HepG2 (cell line): ENCODE results near the gene CBX2. TPM values are rescaled to one million over a fixed set of nuclear protein-coding genes. Genes with fewer than 3 reads are reported as not detected.

Source experiments
- JDP2 ChIP-seq: sonication (generic); formaldehyde crosslinking; IDR thresholded peaks from 2 replicates; pipeline ENCODE4 v1.8.1; 2022; ENCODE audit warnings: missing genetic modification reagents, borderline replicate concordance
- SIX4 ChIP-seq: sonication (generic); formaldehyde crosslinking; IDR thresholded peaks from 2 replicates; pipeline ENCODE4 v1.4.0; 2020; ENCODE audit warnings: missing genetic modification reagents
- SMAD3 ChIP-seq: sonication (generic); formaldehyde crosslinking; IDR thresholded peaks from 2 replicates; pipeline ENCODE4 v1.4.0; 2020; ENCODE audit warnings: missing genetic modification reagents
- SNAPC2 ChIP-seq: sonication (generic); formaldehyde crosslinking; IDR thresholded peaks from 2 replicates; pipeline ENCODE4 v1.8.1; 2022; ENCODE audit warnings: mild to moderate bottlenecking, missing genetic modification reagents
- YEATS2 ChIP-seq: sonication (generic); formaldehyde crosslinking; IDR thresholded peaks from 2 replicates; pipeline ENCODE4 v1.4.0; 2020; ENCODE audit warnings: missing genetic modification reagents, borderline replicate concordance
- ZNF235 ChIP-seq: sonication (generic); formaldehyde crosslinking; IDR thresholded peaks from 2 replicates; pipeline ENCODE4 v1.8.1; 2023; ENCODE audit warnings: mild to moderate bottlenecking, missing genetic modification reagents, borderline replicate concordance
- ZNF251 ChIP-seq: sonication (generic); formaldehyde crosslinking; IDR thresholded peaks from 2 replicates; pipeline ENCODE4 v1.9.0; 2021; ENCODE audit warnings: mild to moderate bottlenecking, missing genetic modification reagents
- ZNF431 ChIP-seq: sonication (generic); formaldehyde crosslinking; IDR thresholded peaks from 2 replicates; pipeline ENCODE4 v1.9.0; 2022; ENCODE audit warnings: missing genetic modification reagents, low read depth, mild to moderate bottlenecking, borderline replicate concordance
- ZNF672 ChIP-seq: sonication (generic); formaldehyde crosslinking; IDR thresholded peaks from 2 replicates; pipeline ENCODE4 v1.8.1; 2022; ENCODE audit warnings: missing genetic modification reagents
- ZSCAN29 ChIP-seq: sonication (generic); formaldehyde crosslinking; conservative IDR thresholded peaks from 2 replicates; pipeline ENCODE4 v1.4.0; 2020; ENCODE audit warnings: mild to moderate bottlenecking, missing genetic modification reagents
- polyA plus RNA-seq, 8 experiments: library from polyadenylated mRNA; depleted of rRNA in 3 of 8; stranded (reverse) in 7 of 8; unstranded in 1 of 8; fragments of >200 nt; fragmentation: Illumina TruSeq in 4 of 8; extraction: Trizol in 4 of 8; gene quantifications; 2 replicates each; pipeline versions ENCODE4 v1.2.1 to v1.2.3, GENCODE V29; 2011 to 2016; ENCODE audit warnings: low read depth in 4 of 8, missing spikeins in 1 of 8, mixed read lengths in 1 of 8; ENCODE audit not compliant: insufficient read depth in 1 of 8
- total RNA-seq, 5 experiments: library from RNA; depleted of rRNA; stranded (reverse); fragments of >200 nt; fragmentation: Illumina TruSeq; extraction: Trizol; gene quantifications; 2 replicates each; pipeline ENCODE4 v1.2.3, GENCODE V29; 2016; ENCODE audit warnings: low read depth in 1 of 5
- TF ChIP-seq, protein P1 (sequence below): sonication (generic); formaldehyde crosslinking; IDR thresholded peaks from 2 replicates; pipeline ENCODE4 v1.8.1; 2023; ENCODE audit warnings: mild to moderate bottlenecking, moderate library complexity, missing genetic modification reagents
- TF ChIP-seq, protein P2 (sequence below): sonication (generic); formaldehyde crosslinking; IDR thresholded peaks from 2 replicates; pipeline ENCODE4 v1.5.1; 2020; ENCODE audit warnings: mild to moderate bottlenecking, missing genetic modification reagents, moderate library complexity
- TF ChIP-seq, protein P3 (sequence below): sonication (generic); formaldehyde crosslinking; IDR thresholded peaks from 2 replicates; pipeline ENCODE4 v1.5.1; 2020; ENCODE audit warnings: missing genetic modification reagents, mild to moderate bottlenecking, borderline replicate concordance

The CBX2 gene
- total and polyA plus RNA-seq, 2 of the 13 experiments (the other 11 are each of a cell fraction or from before 2014, with no cell fraction given) = 14.5 to 31.1 TPM

DNA sequence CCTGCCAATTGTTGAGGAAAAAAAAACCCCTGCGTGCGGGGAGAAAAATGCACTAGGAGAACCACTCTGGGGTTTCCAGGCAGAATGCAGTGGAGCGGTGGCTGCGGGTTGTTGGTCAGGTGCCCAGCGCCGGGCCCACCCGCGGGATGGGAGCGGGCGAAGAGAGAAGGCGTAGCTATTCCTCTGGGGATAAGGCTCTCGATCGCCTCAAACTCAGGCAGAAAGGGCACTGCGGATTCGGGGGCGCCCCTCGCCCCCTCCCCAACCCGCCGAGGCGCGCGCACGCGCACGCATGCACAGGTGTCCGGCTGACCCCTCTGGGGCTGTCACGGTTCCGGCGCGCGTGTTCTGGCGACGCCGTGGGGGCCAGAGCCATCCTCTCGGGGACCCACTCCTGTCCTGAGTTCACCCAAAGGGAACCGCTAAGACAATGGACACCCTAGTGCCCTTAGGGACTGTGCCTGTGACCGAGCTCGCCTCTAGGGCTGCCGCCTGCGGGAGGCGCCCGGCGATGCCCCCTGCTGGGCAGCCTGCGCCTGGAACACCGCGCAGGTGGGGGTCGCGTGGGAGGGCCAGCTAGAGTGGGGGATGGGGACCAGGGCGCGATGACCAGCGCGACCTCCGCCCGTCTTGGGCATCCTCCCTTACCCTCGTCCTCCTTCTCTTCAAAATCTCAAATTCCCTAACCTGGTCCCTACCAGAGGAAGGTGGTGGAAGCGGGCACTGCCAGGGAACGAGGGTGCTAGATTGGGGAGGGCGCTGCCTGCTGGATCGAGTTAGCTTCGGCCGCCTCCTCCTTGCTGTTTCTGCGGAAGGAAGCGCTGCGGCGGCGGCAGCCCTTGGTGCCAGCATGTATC is 33.3 kb downstream of the CBX2 start (continued):
- no peak for TF ChIP-seq YEATS2 (CRISPR knock-in tag)
- no peak for TF ChIP-seq ZNF235 (CRISPR knock-in tag)
- TF ChIP-seq, protein P1, sequence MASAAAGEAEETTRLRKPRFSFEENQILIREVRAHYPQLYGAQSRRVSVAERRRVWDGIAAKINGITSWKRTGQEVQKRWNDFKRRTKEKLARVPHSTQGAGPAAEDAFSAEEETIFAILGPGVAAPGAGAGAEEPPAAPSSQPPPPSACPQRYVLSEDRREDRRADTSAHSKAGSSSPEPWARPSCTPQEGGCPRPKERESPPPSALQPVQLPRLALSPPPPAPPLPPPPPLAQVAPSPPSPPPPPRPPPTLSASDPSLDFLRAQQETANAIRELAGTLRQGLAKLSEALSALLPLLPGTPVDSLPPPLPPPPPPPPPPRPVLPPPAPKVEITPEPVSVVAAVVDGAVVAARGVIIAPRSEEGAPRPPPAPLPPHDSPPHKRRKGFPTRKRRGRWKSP (CRISPR knock-in tag) = no peak; the same call in 1 of the 2 replicates
- peak; percentile 38; the same call in 1 of the 2 replicates for TF ChIP-seq ZSCAN29 (CRISPR knock-in tag)
- no peak for TF ChIP-seq ZNF672 (CRISPR knock-in tag)
- TF ChIP-seq SMAD3 (CRISPR knock-in tag) = 0 out of 2 replicates have a peak, but pooled peaks have one; percentile 38
- 0 out of 2 replicates have a peak, but pooled peaks have one; percentile 41 for TF ChIP-seq ZNF251 (CRISPR knock-in tag)
- no peak for TF ChIP-seq JDP2
- TF ChIP-seq ZNF431 (CRISPR knock-in tag) = peak; percentile 77; the same call in 1 of the 2 replicates
- TF ChIP-seq, protein P2, sequence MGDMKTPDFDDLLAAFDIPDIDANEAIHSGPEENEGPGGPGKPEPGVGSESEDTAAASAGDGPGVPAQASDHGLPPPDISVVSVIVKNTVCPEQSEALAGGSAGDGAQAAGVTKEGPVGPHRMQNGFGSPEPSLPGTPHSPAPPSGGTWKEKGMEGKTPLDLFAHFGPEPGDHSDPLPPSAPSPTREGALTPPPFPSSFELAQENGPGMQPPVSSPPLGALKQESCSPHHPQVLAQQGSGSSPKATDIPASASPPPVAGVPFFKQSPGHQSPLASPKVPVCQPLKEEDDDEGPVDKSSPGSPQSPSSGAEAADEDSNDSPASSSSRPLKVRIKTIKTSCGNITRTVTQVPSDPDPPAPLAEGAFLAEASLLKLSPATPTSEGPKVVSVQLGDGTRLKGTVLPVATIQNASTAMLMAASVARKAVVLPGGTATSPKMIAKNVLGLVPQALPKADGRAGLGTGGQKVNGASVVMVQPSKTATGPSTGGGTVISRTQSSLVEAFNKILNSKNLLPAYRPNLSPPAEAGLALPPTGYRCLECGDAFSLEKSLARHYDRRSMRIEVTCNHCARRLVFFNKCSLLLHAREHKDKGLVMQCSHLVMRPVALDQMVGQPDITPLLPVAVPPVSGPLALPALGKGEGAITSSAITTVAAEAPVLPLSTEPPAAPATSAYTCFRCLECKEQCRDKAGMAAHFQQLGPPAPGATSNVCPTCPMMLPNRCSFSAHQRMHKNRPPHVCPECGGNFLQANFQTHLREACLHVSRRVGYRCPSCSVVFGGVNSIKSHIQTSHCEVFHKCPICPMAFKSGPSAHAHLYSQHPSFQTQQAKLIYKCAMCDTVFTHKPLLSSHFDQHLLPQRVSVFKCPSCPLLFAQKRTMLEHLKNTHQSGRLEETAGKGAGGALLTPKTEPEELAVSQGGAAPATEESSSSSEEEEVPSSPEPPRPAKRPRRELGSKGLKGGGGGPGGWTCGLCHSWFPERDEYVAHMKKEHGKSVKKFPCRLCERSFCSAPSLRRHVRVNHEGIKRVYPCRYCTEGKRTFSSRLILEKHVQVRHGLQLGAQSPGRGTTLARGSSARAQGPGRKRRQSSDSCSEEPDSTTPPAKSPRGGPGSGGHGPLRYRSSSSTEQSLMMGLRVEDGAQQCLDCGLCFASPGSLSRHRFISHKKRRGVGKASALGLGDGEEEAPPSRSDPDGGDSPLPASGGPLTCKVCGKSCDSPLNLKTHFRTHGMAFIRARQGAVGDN = peak; percentile 91
- no peak for TF ChIP-seq SIX4 (CRISPR knock-in tag)
- TF ChIP-seq, protein P3, sequence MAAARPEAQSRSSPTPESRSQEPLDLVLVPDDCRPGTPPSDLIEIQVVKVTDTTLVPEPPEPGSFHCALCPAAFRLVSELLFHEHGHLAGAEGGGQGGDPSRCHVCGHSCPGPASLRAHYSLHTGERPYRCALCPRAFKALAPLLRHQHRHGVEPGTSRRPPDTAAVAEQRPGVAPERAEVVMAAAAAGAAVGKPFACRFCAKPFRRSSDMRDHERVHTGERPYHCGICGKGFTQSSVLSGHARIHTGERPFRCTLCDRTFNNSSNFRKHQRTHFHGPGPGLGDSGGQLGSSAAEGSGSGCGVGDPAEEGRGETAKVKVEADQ (CRISPR knock-in tag) = 0 out of 2 replicates have a peak, but pooled peaks have one; percentile 50
- 0 out of 2 replicates have a peak, but pooled peaks have one; percentile 37 for TF ChIP-seq SNAPC2
